ENCODE measurements around the gene FUCA2.

The FUCA2 gene

GRCh38 chr6:143465546-143465945 is 46.0 kb downstream of the FUCA2 start:
- ATAC-seq, result no peak

DNA sequence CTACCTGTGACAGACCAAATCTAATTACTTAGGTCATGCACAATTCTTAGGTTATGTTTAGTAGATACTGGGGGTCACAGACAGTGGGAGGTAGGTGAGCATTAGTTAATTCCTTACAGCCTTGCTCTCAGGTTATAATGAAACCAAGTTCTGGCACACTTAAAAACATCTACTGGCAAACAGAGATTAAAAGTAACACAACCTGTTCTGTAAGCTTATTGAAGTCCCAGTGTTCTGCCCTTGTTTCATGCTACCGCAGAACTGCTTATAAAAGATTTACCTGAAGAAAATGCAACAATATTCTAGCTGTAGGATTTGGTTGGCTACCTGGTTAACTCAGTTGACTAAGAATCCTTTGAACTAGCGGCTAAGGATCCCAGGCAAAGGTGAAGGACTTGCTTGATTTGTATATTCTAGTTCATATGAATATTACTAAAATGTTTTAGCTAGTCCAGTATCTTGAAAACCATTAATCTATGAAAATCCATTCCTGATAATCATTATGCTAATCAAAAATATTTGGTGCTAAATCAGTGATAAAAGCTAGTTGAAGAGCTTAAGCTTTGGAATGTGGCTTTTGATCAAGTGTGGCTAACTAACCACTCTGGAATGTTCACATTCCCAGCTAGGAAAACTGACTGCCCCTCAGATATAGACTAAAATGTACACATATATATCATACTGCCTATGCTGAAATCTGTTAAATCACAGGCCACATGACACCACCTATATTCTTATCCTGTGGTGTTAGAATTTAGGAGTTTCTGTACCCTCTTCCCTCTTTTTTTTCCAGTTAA is 53.8 kb downstream of the FUCA2 start:
- ATAC-seq, result peak; percentile 45; the same call in 2 of the 3 replicates
- TF ChIP-seq ZFP30 (CRISPR knock-in tag; IDR thresholded peaks at IDR 0.05) (no peak), TOX (CRISPR knock-in tag; IDR thresholded peaks at IDR 0.05; ENCODE audit: borderline replicate concordance) (no peak), ESRRG (CRISPR knock-in tag; IDR thresholded peaks at IDR 0.05) (no peak), BACH2 (CRISPR knock-in tag; IDR thresholded peaks at IDR 0.05; ENCODE audit: borderline replicate concordance) (no peak), ZNF8 (CRISPR knock-in tag; IDR thresholded peaks at IDR 0.05) (no peak), OSR1 (CRISPR knock-in tag; IDR thresholded peaks at IDR 0.05) (no peak), TCF4 (CRISPR knock-in tag; IDR thresholded peaks at IDR 0.05; ENCODE audit: borderline replicate concordance) (no peak), SNAI2 (CRISPR knock-in tag; IDR thresholded peaks at IDR 0.05) (no peak), ZNF565 (CRISPR knock-in tag; conservative IDR thresholded peaks at IDR 0.05; ENCODE audit: low read depth) (no peak), ZFP3 (CRISPR knock-in tag; IDR thresholded peaks at IDR 0.05) (no peak), RARB (CRISPR knock-in tag; IDR thresholded peaks at IDR 0.05) (no peak), ISL1 (CRISPR knock-in tag; IDR thresholded peaks at IDR 0.05) (no peak), ZNF70 (CRISPR knock-in tag; IDR thresholded peaks at IDR 0.05) (no peak), ZC3H10 (CRISPR knock-in tag; IDR thresholded peaks at IDR 0.05) (no peak)
- TF ChIP-seq, protein P1, sequence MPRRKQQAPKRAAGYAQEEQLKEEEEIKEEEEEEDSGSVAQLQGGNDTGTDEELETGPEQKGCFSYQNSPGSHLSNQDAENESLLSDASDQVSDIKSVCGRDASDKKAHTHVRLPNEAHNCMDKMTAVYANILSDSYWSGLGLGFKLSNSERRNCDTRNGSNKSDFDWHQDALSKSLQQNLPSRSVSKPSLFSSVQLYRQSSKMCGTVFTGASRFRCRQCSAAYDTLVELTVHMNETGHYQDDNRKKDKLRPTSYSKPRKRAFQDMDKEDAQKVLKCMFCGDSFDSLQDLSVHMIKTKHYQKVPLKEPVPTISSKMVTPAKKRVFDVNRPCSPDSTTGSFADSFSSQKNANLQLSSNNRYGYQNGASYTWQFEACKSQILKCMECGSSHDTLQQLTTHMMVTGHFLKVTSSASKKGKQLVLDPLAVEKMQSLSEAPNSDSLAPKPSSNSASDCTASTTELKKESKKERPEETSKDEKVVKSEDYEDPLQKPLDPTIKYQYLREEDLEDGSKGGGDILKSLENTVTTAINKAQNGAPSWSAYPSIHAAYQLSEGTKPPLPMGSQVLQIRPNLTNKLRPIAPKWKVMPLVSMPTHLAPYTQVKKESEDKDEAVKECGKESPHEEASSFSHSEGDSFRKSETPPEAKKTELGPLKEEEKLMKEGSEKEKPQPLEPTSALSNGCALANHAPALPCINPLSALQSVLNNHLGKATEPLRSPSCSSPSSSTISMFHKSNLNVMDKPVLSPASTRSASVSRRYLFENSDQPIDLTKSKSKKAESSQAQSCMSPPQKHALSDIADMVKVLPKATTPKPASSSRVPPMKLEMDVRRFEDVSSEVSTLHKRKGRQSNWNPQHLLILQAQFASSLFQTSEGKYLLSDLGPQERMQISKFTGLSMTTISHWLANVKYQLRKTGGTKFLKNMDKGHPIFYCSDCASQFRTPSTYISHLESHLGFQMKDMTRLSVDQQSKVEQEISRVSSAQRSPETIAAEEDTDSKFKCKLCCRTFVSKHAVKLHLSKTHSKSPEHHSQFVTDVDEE (CRISPR knock-in tag; IDR thresholded peaks at IDR 0.05), result no peak
- TF ChIP-seq, protein P2, sequence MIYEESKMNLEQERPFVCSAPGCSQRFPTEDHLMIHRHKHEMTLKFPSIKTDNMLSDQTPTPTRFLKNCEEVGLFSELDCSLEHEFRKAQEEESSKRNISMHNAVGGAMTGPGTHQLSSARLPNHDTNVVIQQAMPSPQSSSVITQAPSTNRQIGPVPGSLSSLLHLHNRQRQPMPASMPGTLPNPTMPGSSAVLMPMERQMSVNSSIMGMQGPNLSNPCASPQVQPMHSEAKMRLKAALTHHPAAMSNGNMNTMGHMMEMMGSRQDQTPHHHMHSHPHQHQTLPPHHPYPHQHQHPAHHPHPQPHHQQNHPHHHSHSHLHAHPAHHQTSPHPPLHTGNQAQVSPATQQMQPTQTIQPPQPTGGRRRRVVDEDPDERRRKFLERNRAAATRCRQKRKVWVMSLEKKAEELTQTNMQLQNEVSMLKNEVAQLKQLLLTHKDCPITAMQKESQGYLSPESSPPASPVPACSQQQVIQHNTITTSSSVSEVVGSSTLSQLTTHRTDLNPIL (CRISPR knock-in tag; IDR thresholded peaks at IDR 0.05; ENCODE audit: low read depth), result no peak

More at GRCh38 chr6:143465546-143465945, 46.0 kb downstream of the FUCA2 start:
- TF ChIP-seq CSDC2 (CRISPR knock-in tag; IDR thresholded peaks at IDR 0.05) (0 out of 2 replicates have a peak, but pooled peaks have one; percentile 16), ISL1 (CRISPR knock-in tag; IDR thresholded peaks at IDR 0.05) (0 out of 2 replicates have a peak, but pooled peaks have one; percentile 42), PPARA (CRISPR knock-in tag; IDR thresholded peaks at IDR 0.05; ENCODE audit: borderline replicate concordance) (no peak)

DNA sequence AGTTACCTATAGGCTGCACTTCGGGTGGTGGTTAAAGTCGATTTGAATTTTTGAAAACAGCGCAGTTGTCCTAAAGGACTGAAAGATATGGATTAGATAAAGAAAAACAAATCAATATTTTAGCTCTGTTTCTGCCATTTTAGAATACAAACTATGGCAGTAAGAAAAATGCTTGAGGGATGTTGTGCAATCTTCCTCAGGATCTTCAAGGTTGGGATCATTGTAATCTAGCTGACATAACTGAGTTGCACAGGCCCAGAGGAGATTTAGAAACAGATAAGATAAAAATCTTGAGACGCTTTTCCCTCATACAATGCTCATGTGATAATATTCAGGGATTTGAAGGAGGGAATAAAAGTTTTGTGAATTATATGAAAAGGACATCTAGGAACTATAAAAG is 60.0 kb downstream of the FUCA2 start:
- ATAC-seq, result no peak
- TF ChIP-seq SNAI2 (CRISPR knock-in tag; IDR thresholded peaks at IDR 0.05) (no peak), TCF4 (CRISPR knock-in tag; IDR thresholded peaks at IDR 0.05; ENCODE audit: borderline replicate concordance) (no peak), CSDC2 (CRISPR knock-in tag; IDR thresholded peaks at IDR 0.05) (no peak), ZNF8 (CRISPR knock-in tag; IDR thresholded peaks at IDR 0.05) (no peak), OSR1 (CRISPR knock-in tag; IDR thresholded peaks at IDR 0.05) (no peak), ISL1 (CRISPR knock-in tag; IDR thresholded peaks at IDR 0.05) (no peak), ESRRG (CRISPR knock-in tag; IDR thresholded peaks at IDR 0.05) (no peak), PPARA (CRISPR knock-in tag; IDR thresholded peaks at IDR 0.05; ENCODE audit: borderline replicate concordance) (no peak), CSRNP3 (CRISPR knock-in tag; IDR thresholded peaks at IDR 0.05) (no peak), ZFP30 (CRISPR knock-in tag; IDR thresholded peaks at IDR 0.05) (no peak)
- TF ChIP-seq, protein P3, sequence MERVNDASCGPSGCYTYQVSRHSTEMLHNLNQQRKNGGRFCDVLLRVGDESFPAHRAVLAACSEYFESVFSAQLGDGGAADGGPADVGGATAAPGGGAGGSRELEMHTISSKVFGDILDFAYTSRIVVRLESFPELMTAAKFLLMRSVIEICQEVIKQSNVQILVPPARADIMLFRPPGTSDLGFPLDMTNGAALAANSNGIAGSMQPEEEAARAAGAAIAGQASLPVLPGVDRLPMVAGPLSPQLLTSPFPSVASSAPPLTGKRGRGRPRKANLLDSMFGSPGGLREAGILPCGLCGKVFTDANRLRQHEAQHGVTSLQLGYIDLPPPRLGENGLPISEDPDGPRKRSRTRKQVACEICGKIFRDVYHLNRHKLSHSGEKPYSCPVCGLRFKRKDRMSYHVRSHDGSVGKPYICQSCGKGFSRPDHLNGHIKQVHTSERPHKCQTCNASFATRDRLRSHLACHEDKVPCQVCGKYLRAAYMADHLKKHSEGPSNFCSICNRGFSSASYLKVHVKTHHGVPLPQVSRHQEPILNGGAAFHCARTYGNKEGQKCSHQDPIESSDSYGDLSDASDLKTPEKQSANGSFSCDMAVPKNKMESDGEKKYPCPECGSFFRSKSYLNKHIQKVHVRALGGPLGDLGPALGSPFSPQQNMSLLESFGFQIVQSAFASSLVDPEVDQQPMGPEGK (CRISPR knock-in tag; IDR thresholded peaks at IDR 0.05; ENCODE audit: borderline replicate concordance), result no peak

Data from SK-N-SH treated with all-trans-retinoic acid at 6 μM for 48 hours (cell line).